ENCODE data around the gene OARD1. TPM values are rescaled to one million over a fixed set of nuclear protein-coding genes. Genes with fewer than 3 reads are reported as not detected.

Gene OARD1
- total RNA-seq, 1 donor from 2014 or later, result 24.4 TPM

GRCh38 chr6:41036601-41037000, 35.6 kb downstream of the OARD1 start:
- Mint-ChIP-seq H3K36me3 (ENCODE audit: unreplicated experiment) (no peaks in the 10 kb centered on the region), H3K27me3 (ENCODE audit: unreplicated experiment) (peaks cover 2% of the 10 kb centered on the region), H3K9me3 (ENCODE audit: unreplicated experiment) (no peaks in the 10 kb centered on the region), H3K4me3 (ENCODE audit: unreplicated experiment) (no peak overlapping the region), H3K27ac (ENCODE audit: unreplicated experiment) (no peak overlapping the region), H3K4me1 (ENCODE audit: low read depth, unreplicated experiment) (no peaks in the 10 kb centered on the region)
- TF ChIP-seq, protein P1, sequence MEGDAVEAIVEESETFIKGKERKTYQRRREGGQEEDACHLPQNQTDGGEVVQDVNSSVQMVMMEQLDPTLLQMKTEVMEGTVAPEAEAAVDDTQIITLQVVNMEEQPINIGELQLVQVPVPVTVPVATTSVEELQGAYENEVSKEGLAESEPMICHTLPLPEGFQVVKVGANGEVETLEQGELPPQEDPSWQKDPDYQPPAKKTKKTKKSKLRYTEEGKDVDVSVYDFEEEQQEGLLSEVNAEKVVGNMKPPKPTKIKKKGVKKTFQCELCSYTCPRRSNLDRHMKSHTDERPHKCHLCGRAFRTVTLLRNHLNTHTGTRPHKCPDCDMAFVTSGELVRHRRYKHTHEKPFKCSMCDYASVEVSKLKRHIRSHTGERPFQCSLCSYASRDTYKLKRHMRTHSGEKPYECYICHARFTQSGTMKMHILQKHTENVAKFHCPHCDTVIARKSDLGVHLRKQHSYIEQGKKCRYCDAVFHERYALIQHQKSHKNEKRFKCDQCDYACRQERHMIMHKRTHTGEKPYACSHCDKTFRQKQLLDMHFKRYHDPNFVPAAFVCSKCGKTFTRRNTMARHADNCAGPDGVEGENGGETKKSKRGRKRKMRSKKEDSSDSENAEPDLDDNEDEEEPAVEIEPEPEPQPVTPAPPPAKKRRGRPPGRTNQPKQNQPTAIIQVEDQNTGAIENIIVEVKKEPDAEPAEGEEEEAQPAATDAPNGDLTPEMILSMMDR (IDR thresholded peaks at IDR 0.05; ENCODE audit: partially characterized antibody, unreplicated experiment), result no peak
- DNase-seq, result no peak

DNA sequence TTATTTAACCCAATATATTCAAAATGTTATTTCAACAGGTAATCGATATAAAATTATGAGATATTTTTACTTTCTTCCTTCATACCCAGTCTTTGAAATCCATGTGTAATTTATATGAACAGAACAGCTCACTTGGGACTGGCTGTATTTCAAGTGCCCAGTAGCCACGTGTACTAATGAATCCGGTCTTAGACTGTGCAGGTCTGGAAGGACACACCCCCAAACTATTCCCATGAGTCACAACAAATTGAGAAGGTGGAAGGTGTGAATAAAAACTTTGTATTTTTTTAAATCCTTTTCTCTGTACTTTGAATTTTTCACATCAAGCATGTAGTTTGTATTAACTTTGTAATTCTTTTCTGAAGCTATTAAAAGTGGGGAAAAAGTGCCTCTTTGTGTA, 36.0 kb downstream of the OARD1 start:
- peaks cover 2% of the 10 kb centered on the region for H3K27me3 Mint-ChIP-seq (ENCODE audit: unreplicated experiment)
- no peaks in the 10 kb centered on the region for H3K4me1 Mint-ChIP-seq (ENCODE audit: low read depth, unreplicated experiment)
- TF ChIP-seq, protein P1 (IDR thresholded peaks at IDR 0.05; ENCODE audit: partially characterized antibody, unreplicated experiment), result no peak
- no peak for DNase-seq
- no peak overlapping the region for H3K27ac Mint-ChIP-seq (ENCODE audit: unreplicated experiment)
- peaks cover 2% of the 10 kb centered on the region for H3K36me3 Mint-ChIP-seq (ENCODE audit: unreplicated experiment)
- peaks cover under 1% of the 10 kb centered on the region for H3K9me3 Mint-ChIP-seq (ENCODE audit: unreplicated experiment)
- H3K4me3 Mint-ChIP-seq (ENCODE audit: unreplicated experiment), result no peak overlapping the region

- peaks cover 5% of the 10 kb centered on the region for H3K36me3 Mint-ChIP-seq (ENCODE audit: unreplicated experiment)
- H3K27ac Mint-ChIP-seq (ENCODE audit: unreplicated experiment), result no peak overlapping the region
- no peak overlapping the region for H3K4me3 Mint-ChIP-seq (ENCODE audit: unreplicated experiment)
- peaks cover 3% of the 10 kb centered on the region for H3K9me3 Mint-ChIP-seq (ENCODE audit: unreplicated experiment)
- H3K4me1 Mint-ChIP-seq (ENCODE audit: low read depth, unreplicated experiment), result no peaks in the 10 kb centered on the region
- TF ChIP-seq, protein P1 (IDR thresholded peaks at IDR 0.05; ENCODE audit: partially characterized antibody, unreplicated experiment), result no peak
- no peak for DNase-seq
- peaks cover 9% of the 10 kb centered on the region for H3K27me3 Mint-ChIP-seq (ENCODE audit: unreplicated experiment)
Observed at GRCh38 chr6:41033776-41034175, 38.4 kb downstream of the OARD1 start.

- no peak overlapping the region for H3K27ac Mint-ChIP-seq (ENCODE audit: unreplicated experiment)
- H3K4me1 Mint-ChIP-seq (ENCODE audit: low read depth, unreplicated experiment), result no peaks in the 10 kb centered on the region
- TF ChIP-seq, protein P1 (IDR thresholded peaks at IDR 0.05; ENCODE audit: partially characterized antibody, unreplicated experiment), result no peak
- H3K9me3 Mint-ChIP-seq (ENCODE audit: unreplicated experiment), result peaks cover 3% of the 10 kb centered on the region
- peaks cover 5% of the 10 kb centered on the region for H3K36me3 Mint-ChIP-seq (ENCODE audit: unreplicated experiment)
- peaks cover 9% of the 10 kb centered on the region for H3K27me3 Mint-ChIP-seq (ENCODE audit: unreplicated experiment)
- DNase-seq, result no peak
- no peak overlapping the region for H3K4me3 Mint-ChIP-seq (ENCODE audit: unreplicated experiment)
Observed at GRCh38 chr6:41032830-41033229, 39.3 kb downstream of the OARD1 start.

DNA sequence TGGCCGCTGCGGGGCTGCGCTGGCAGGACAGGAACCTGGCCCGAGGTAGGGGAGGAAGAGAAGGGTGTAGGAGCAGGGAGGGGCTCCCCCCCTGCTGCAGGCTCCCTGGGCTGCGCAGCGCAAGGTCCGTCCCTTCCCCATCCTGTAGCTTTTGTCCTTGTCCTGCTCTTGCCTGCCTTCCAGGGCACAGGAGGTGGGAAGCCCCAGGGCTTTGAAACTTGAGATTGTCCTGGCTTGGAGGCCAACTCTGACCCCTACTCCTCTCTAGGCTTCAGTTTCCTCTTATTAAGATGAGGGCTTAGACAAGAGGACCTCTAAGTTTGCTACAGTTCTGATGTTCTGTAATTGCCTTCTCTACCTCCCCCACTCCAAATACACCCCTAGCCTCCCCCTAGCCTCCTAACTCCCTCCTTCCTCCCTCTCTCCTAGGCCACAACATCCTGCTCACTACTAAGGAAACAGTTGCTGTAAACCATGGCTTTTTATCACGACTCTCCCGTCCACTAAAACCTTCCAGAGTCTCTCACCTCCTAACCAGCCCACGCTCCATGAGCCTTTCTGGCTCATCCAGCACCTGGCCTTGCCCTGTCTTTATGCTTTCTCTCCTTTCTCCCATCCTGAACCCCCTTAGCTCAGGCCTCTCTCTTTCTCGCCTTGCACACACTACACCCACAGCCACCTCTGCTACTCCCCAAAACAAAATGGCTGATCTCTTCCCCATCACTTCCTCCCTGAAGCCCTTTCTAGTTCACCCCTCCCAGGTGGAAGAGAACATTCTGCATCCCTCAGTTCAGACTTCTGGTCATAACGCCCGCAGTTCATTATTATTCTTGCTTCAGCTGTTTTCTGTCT, 43.4 kb downstream of the OARD1 start:
- H3K4me3 Mint-ChIP-seq (ENCODE audit: unreplicated experiment), result peak overlapping the region; percentile 67
- TF ChIP-seq, protein P1 (IDR thresholded peaks at IDR 0.05; ENCODE audit: partially characterized antibody, unreplicated experiment), result no peak
- peaks cover 5% of the 10 kb centered on the region for H3K4me1 Mint-ChIP-seq (ENCODE audit: low read depth, unreplicated experiment)
- peaks cover 5% of the 10 kb centered on the region for H3K36me3 Mint-ChIP-seq (ENCODE audit: unreplicated experiment)
- DNase-seq, result no peak
- H3K27ac Mint-ChIP-seq (ENCODE audit: unreplicated experiment), result no peak overlapping the region
- peaks cover 11% of the 10 kb centered on the region for H3K27me3 Mint-ChIP-seq (ENCODE audit: unreplicated experiment)
- H3K9me3 Mint-ChIP-seq (ENCODE audit: unreplicated experiment), result peaks cover 3% of the 10 kb centered on the region
